CD4-positive, alpha-beta T cell (primary cell): ENCODE data around the gene HRK. TPM values are rescaled to one million over a fixed set of nuclear protein-coding genes. Genes with fewer than 3 reads are reported as not detected.

Experiments used
- ATAC-seq: fragments of 200-7000 bp; cut with Tn5 transposase; one replicate; pipeline ENCODE4 v1.10.0; 2022; ENCODE audit warnings: mild to moderate bottlenecking; ENCODE audit not compliant: poor library complexity
- CTCF ChIA-PET: fragments of 350-600 bp; sonication (Branson Sonifier 250); formaldehyde crosslinking; loops from one replicate; lab custom pipeline; 2021; ENCODE audit warnings: antibody characterized with exemption, inconsistent platforms; lab: Charles Lee
- POLR2A ChIA-PET: fragments of 350-600 bp; sonication (Branson Sonifier 250); formaldehyde crosslinking; loops from one replicate; lab custom pipeline; 2021; ENCODE audit warnings: antibody characterized with exemption, inconsistent platforms; lab: Charles Lee
- DNase-seq, 14 experiments: peaks; one replicate each; pipeline ENCODE4 v3.0.0-alpha.2; 2013 to 2020; ENCODE audit warnings: mixed read lengths in 2 of 14
- H3K27ac ChIP-seq, 2 donors: one replicate each; pipeline versions ENCODE4 v1.5.1 to v1.7.0; 2013; ENCODE audit warnings: low read length in 2 of 2, low read depth in 1 of 2, mild to moderate bottlenecking in 1 of 2
- H3K27me3 ChIP-seq, 2 experiments: 1 replicate in 1 of 2; 2 replicates in 1 of 2; pipeline versions ENCODE4 v1.6.1 to v1.7.0; 2013; ENCODE audit warnings: low read length in 2 of 2, control low read depth in 1 of 2, mild to moderate bottlenecking in 1 of 2, moderate library complexity in 1 of 2; ENCODE audit not compliant: insufficient read depth in 2 of 2, control insufficient read depth in 1 of 2
- H3K36me3 ChIP-seq: one replicate; pipeline ENCODE4 v1.6.1; 2013; ENCODE audit warnings: low read length, control low read depth; ENCODE audit not compliant: insufficient read depth
- H3K4me1 ChIP-seq: one replicate; pipeline ENCODE4 v1.6.1; 2013; ENCODE audit warnings: low read length, control low read depth; ENCODE audit not compliant: insufficient read depth
- H3K4me3 ChIP-seq: one replicate; pipeline ENCODE4 v1.5.1; 2013; ENCODE audit warnings: mild to moderate bottlenecking, low read length, moderate library complexity
- H3K9me3 ChIP-seq, 2 experiments: 1 replicate in 1 of 2; 2 replicates in 1 of 2; pipeline versions ENCODE4 v1.6.1 to v1.7.0; 2013; ENCODE audit warnings: low read length in 2 of 2, mild to moderate bottlenecking in 2 of 2, control low read depth in 1 of 2, moderate library complexity in 1 of 2; ENCODE audit not compliant: control insufficient read depth in 1 of 2, insufficient read depth in 1 of 2
- H3K27ac Mint-ChIP-seq: one replicate; pipeline ENCODE4 v1.8.0; 2020; ENCODE audit warnings: mixed read lengths
- H3K27me3 Mint-ChIP-seq: one replicate; pipeline ENCODE4 v1.8.0; 2021; ENCODE audit warnings: mixed read lengths
- H3K36me3 Mint-ChIP-seq: one replicate; pipeline ENCODE4 v1.8.0; 2021; ENCODE audit warnings: low read depth, mixed read lengths
- H3K4me1 Mint-ChIP-seq: one replicate; pipeline ENCODE4 v1.8.0; 2021; ENCODE audit warnings: low read depth, mixed read lengths
- H3K4me3 Mint-ChIP-seq: one replicate; pipeline ENCODE4 v1.8.0; 2020; ENCODE audit warnings: mild to moderate bottlenecking, mixed read lengths
- H3K9me3 Mint-ChIP-seq: one replicate; pipeline ENCODE4 v1.8.0; 2020; ENCODE audit warnings: mixed read lengths
- CTCF ChIP-seq: fragments of 200-600 bp; IDR thresholded peaks from one replicate; pipeline ENCODE4 v1.8.0; 2022; ENCODE audit warnings: antibody characterized with exemption, mild to moderate bottlenecking
- intact Hi-C, 2 experiments: fragments of 100-400 bp; cut with DNase I in 1 of 2; cut with micrococcal nuclease in 1 of 2; formaldehyde crosslinking; loops; one replicate each; pipeline versions ENCODE4 v1.15.1 to v1.9.0; 2023 to 2025; cut with DNase I, micrococcal nuclease
- total RNA-seq, 174 experiments: library from RNA in 2 of 174; stranded (reverse) in 2 of 174; gene quantifications; one replicate each; pipeline ENCODE4 v1.2.3 and lab custom pipeline; 2021 to 2026

HRK gene
- total RNA-seq, 2 experiments from 2014 or later = not detected

GRCh38 chr12:116896411-116896924, 15.2 kb upstream of the HRK start:
- H3K27ac ChIP-seq = no peak overlapping the region
- H3K9me3 ChIP-seq = no peaks in the 10 kb centered on the region
- H3K36me3 ChIP-seq = no peaks in the 10 kb centered on the region
- Mint-ChIP-seq H3K27ac (no peak overlapping the region), H3K36me3 (no peaks in the 10 kb centered on the region), H3K9me3 (no peaks in the 10 kb centered on the region), H3K27me3 (peaks cover 17% of the 10 kb centered on the region), H3K4me1 (no peaks in the 10 kb centered on the region), H3K4me3 (no peak overlapping the region)
- ChIA-PET POLR2A (no interaction called here), CTCF (no interaction called here)
- DNase-seq = no peak
- no peak overlapping the region for H3K4me3 ChIP-seq
- peaks cover 3 to 5% of the 10 kb centered on the region in 2 experiments for H3K27me3 ChIP-seq
- intact Hi-C loops = no loop called here
- ATAC-seq = no peak
- no peak for TF ChIP-seq CTCF
- no peaks in the 10 kb centered on the region for H3K4me1 ChIP-seq

GRCh38 chr12:116894913-116895312, 13.7 kb upstream of the HRK start:
- H3K4me1 ChIP-seq = no peaks in the 10 kb centered on the region
- Mint-ChIP-seq H3K9me3 (no peaks in the 10 kb centered on the region), H3K27ac (no peak overlapping the region), H3K4me3 (no peak overlapping the region), H3K4me1 (no peaks in the 10 kb centered on the region), H3K27me3 (peaks cover 10% of the 10 kb centered on the region), H3K36me3 (no peaks in the 10 kb centered on the region)
- no peaks in the 10 kb centered on the region for H3K27me3 ChIP-seq
- ATAC-seq = no peak
- H3K4me3 ChIP-seq = no peak overlapping the region
- no peaks in the 10 kb centered on the region for H3K36me3 ChIP-seq
- H3K9me3 ChIP-seq = peaks cover 0 to 4% of the 10 kb centered on the region in 2 experiments
- POLR2A ChIA-PET = no interaction called here
- H3K27ac ChIP-seq = no peak overlapping the region
- TF ChIP-seq CTCF = no peak
- DNase-seq = no peak
- CTCF ChIA-PET = no interaction called here
- intact Hi-C loops = no loop called here

- Mint-ChIP-seq H3K27me3 (peaks cover 8% of the 10 kb centered on the region), H3K36me3 (no peaks in the 10 kb centered on the region), H3K4me1 (no peaks in the 10 kb centered on the region), H3K9me3 (no peaks in the 10 kb centered on the region), H3K27ac (no peak overlapping the region), H3K4me3 (no peak overlapping the region)
- ChIA-PET CTCF (no interaction called here), POLR2A (no interaction called here)
- no peaks in the 10 kb centered on the region for H3K4me1 ChIP-seq
- no peak overlapping the region for H3K4me3 ChIP-seq
- intact Hi-C loops = no loop called here
- DNase-seq (no peak), ATAC-seq (no peak)
- H3K27me3 ChIP-seq = no peaks in the 10 kb centered on the region
- peaks cover 0 to 4% of the 10 kb centered on the region in 2 experiments for H3K9me3 ChIP-seq
- H3K27ac ChIP-seq = no peak overlapping the region
- no peak for TF ChIP-seq CTCF
- H3K36me3 ChIP-seq = no peaks in the 10 kb centered on the region
Observed at GRCh38 chr12:116892349-116893140, 11.3 kb upstream of the HRK start.
